ENCODE measurements around the gene CD52.

DNA sequence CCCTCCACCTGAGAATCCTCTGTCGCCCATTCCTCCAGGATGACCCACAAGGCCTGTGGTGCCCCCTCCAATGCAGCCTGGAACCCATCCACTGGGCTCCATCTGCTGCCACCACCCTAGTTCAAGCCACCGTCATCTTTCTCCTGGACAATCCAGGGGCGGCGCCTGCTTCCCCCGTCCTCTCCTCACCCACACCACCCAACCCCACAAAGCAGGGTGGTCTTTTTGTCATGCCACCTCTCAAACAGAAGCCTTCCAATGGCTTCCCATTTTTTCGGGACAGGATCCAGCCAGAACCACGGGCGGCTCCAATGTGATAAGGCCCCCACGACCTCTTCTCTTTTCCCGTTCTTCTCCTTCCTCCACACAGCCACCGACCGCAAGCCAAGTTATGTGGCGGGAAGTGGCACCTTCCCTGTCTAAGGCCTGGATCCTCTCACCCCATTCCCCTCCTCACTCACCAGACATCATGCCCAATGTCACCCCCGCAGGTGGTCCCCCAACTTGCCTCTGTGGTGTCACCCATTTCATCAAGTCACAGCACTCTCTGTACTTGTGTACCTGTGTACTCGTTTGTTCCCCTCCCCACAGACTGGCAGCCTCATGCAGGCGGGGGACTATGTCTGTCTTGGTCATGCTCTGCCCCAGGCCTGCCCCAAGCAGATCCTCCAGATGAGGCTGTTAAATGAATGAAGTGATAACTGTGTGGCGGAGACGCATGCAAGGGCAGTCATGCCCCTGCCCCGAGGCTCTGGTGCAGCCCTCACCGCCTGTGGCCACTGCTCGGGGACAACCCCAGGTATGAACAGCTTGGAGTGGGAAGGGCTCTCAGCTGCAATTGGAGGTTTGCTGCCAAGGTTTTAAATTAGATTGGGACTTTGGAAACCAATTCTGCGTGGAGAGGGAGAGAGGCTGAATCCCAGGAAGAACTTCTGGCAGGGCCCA is 22.3 kb upstream of the CD52 start:
- TF ChIP-seq, protein P1, sequence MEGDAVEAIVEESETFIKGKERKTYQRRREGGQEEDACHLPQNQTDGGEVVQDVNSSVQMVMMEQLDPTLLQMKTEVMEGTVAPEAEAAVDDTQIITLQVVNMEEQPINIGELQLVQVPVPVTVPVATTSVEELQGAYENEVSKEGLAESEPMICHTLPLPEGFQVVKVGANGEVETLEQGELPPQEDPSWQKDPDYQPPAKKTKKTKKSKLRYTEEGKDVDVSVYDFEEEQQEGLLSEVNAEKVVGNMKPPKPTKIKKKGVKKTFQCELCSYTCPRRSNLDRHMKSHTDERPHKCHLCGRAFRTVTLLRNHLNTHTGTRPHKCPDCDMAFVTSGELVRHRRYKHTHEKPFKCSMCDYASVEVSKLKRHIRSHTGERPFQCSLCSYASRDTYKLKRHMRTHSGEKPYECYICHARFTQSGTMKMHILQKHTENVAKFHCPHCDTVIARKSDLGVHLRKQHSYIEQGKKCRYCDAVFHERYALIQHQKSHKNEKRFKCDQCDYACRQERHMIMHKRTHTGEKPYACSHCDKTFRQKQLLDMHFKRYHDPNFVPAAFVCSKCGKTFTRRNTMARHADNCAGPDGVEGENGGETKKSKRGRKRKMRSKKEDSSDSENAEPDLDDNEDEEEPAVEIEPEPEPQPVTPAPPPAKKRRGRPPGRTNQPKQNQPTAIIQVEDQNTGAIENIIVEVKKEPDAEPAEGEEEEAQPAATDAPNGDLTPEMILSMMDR (IDR thresholded peaks at IDR 0.05) = no peak
- TF ChIP-seq EP300 (IDR thresholded peaks at IDR 0.05) (no peak), POLR2A (IDR thresholded peaks at IDR 0.05) (no peak)
